Dermis blood vessel endothelial cell (primary cell): Measurements from ENCODE around the gene TMEFF1. TPM values are rescaled to one million over a fixed set of nuclear protein-coding genes. Genes with fewer than 3 reads are reported as not detected.
"Not testable (repeated sequence)": the region's sequence is repeated elsewhere in the genome, so short reads cannot be mapped to it uniquely, and the experiment has no call there.

Experiments used
- DNase-seq: peaks from one replicate; pipeline ENCODE4 v3.0.0; 2010
- total RNA-seq: library from RNA; depleted of rRNA; stranded (reverse); fragments of >200 nt; gene quantifications from 2 replicates; pipeline ENCODE4 v1.2.3, GENCODE V29; 2014

TMEFF1 gene
- total RNA-seq, 1 donor from 2014 or later: 9.2 TPM

DNA sequence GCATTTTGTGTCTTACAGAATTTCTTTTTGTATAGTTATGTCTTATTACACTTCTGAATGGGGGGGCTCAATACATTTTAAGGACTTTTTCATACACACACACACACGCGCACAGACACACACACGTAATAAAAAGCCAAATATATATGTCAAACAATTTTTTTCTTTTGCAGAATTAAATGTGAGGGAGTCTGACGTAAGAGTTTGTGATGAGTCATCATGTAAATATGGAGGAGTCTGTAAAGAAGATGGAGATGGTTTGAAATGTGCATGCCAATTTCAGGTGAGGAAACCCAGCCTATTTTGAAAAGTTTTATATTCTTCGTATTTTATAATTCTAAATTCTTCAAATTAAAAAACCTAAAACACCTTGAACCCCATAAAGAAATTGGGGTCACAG, 25.6 kb downstream of the TMEFF1 start:
- no peak for DNase-seq

DNA sequence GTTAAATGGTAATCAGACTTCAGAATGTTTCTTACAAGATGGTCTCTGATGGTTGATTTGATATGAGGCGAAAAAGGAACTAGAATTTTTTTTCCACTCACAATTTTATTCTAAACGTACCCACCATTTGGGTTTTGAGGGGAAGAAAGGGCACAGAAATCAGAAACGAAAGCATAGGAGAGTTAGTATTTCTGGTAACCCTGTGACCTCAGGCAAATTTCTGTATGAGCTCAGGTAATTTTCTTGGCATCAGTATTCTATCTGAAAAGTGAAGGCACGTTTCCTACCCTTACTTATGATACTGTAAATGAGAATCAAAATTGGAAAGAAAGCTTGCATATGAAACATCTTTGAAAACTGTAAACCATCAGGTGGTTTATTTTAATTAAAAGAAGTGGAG, 26.5 kb downstream of the TMEFF1 start:
- no peak for DNase-seq

DNA sequence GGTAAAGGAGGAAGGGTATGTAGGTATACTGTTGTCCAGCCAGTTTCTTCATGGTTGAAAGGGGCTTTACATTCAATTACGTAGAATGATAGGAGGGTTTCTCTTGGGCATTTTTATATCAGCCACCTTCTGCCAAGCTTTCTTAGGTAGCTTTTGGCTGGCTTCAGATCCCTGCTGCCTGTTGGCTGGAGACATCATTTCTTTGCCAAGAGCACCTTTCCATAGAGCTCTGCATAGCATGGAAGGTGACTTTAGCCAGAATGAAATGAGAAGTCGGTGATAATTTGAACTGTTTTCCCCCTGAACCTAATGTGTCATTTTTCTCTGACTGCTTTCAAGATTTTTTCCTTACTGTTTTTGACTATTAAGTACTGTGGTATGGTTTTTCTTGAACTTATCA, 26.9 kb downstream of the TMEFF1 start:
- no peak for DNase-seq

DNA sequence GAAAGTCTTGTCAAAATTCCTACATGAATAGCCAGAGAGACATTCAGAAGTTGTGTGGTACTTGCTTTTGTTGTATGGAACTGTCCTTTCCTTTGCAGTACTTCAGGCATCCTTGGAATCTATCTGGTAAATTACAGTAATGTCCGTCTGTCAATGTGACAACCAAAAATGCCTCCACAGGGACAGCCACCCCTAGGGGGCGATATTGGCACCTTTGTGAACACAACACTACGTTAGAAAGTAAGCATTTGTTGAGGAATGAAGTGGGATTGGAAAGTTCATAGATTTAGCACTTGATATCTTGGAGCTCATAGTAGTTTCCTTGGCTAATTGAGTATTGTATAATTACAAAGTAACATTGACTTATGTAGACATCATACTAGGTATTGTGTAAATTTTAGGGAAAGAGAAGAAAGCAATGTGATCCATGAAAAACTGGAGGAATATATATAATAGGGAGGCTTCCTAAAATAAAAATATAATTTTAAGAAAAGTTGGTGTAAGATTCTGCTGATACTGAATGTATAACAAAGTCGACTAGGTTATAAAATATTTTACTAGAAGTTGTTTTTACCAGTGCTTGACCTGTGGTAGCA, 32.7 kb downstream of the TMEFF1 start:
- peak; percentile 86 for DNase-seq

DNA sequence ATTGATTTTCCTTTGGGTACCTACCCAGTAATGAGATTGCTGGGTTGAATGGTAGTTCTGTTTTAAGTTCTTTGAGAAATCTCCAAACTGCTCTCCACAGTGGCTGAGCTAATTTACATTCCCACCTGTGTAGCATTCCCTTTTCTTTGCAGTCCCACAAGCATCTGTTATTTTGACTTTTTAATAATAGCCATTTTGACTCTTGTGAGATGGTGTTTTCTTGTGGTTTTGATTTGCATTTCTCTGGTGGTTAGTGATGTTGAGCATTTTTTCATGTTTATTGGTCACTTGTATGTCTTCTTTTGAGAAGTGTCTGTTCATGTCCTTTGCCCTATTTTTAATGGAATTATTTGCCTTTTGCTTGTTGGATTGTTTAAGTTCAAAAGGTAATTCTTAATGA, 34.4 kb downstream of the TMEFF1 start:
- DNase-seq: not testable (repeated sequence)

DNA sequence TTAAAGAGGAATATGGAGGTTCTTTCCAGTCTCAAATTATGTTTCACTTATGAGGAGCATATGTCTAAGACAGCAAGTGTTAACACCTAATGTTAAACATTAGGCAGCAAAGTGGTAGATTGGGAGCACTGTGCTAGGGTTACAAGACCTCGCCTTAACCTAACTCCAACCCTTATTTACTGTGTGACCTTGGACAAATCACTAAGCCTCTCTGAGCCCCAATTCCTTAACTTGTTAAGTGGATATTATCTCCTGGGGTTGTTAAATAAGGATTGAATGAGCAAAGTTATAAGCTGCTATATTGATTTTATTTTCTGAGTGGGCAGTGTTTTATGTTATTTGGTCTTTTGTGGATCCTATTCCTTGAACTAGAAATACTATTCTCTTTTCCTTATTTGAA, 38.3 kb downstream of the TMEFF1 start:
- DNase-seq: no peak

GRCh38 chr9:100515578-100516494, 42.9 kb downstream of the TMEFF1 start:
- no peak for DNase-seq

- no peak for DNase-seq
Measured at GRCh38 chr9:100521282-100521681, 48.3 kb downstream of the TMEFF1 start.

- peak; percentile 31 for DNase-seq
Measured at GRCh38 chr9:100525563-100525962, 52.6 kb downstream of the TMEFF1 start.

- DNase-seq: not testable (repeated sequence)
Measured at GRCh38 chr9:100527180-100527794, 54.3 kb downstream of the TMEFF1 start.

DNA sequence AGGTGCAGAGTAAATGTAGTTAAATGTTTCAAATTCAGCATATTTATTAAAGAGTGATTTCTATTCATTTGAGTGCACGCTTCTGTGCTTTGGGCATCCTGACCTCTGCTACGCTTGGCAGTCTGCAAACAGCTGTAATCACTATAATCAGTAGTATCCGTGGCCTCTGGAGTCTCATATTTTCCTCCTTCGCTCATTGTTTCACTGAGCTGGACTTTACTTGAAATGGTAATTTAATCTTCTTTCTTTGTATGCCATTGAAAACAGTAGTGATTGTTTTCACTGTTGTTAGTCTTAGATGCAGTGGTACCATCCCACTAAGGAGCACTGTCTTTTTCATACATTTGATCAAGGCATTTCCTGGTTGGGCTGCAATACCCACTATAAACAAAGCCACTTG, 61.5 kb downstream of the TMEFF1 start:
- no peak for DNase-seq

- DNase-seq: no peak
Measured at GRCh38 chr9:100540327-100540726, 67.4 kb downstream of the TMEFF1 start.

GRCh38 chr9:100549048-100549447, 76.1 kb downstream of the TMEFF1 start:
- peak; percentile 98 for DNase-seq

GRCh38 chr9:100554935-100555401, 82.0 kb downstream of the TMEFF1 start:
- DNase-seq: peak; percentile 15

- no peak for DNase-seq
Measured at GRCh38 chr9:100555471-100555870, 82.5 kb downstream of the TMEFF1 start.

DNA sequence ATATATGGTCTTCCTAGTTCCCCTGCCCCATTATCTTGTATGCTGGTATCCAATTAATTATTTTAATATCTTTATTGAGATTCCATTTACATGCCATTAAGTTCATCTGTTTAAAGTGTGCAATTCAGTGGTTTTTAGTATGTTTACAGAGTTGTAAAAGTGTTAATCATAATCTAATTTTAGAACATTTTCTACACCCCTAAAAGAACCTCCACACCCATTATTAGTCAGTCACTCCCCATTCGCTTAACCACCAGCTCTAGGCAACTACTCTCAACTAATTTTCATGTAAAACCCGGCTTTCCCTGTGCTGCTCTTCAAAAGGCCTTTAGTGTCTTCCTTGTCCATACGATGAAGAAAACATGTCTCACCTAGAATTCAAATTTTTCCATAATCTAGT, 84.1 kb downstream of the TMEFF1 start:
- DNase-seq: no peak

DNA sequence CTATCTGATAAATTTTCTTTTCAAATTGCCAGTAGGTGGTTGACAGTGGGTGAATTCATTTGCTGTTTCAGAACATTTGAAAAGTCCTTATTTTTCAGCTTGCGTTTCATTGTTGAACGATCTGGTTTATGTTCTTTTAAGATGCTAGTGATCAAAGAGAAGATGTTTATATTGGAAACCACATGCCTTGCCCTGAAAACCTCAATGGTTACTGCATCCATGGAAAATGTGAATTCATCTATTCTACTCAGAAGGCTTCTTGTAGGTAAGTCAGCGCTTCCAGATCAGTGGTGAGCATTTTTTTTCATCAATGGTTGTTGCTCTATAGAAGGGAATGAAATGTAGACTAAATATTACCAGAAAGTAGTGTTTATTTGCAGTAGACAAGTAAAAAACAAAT, 88.3 kb downstream of the TMEFF1 start:
- no peak for DNase-seq

DNA sequence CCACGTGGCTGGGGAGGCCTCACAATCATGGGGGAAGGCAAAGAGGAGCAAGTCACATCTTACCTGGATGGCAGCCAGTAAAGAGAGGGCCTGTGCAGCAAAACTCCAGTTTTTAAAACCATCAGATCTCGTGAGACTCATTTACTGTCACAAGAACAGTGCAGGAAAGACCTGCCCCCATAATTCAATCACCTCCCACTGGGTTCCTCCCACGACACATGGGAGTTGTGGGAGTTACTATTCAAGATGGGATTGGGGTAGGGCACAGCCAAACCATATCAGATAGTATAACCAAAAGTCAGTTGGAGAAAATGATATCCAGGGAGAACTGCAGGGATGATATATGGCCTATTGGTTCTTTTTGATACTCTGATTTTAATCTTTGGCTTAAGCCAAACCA, 94.9 kb downstream of the TMEFF1 start:
- DNase-seq: no peak

GRCh38 chr9:100573655-100574260, 100.8 kb downstream of the TMEFF1 start:
- no peak for DNase-seq

GRCh38 chr9:100575006-100575405, 102.1 kb downstream of the TMEFF1 start:
- DNase-seq: no peak

GRCh38 chr9:100575765-100576386, 102.9 kb downstream of the TMEFF1 start:
- no peak for DNase-seq

- DNase-seq: no peak
Measured at GRCh38 chr9:100577776-100578448, 105.0 kb downstream of the TMEFF1 start, which contains the start of gene CAVIN4. Gene CAVIN4, plus strand, starts transcription at chr9:100578079. Its CDS starts 65 bp downstream, at chr9:100578144.
